HepG2 (cell line): ENCODE measurements around the gene CMIP. TPM values are rescaled to one million over a fixed set of nuclear protein-coding genes. Genes with fewer than 3 reads are reported as not detected.

Experiments
- BRF2 ChIP-seq: sonication (generic); formaldehyde crosslinking; IDR thresholded peaks from 2 replicates; pipeline ENCODE4 v1.8.1; 2022; ENCODE audit warnings: mild to moderate bottlenecking, missing genetic modification reagents
- FOXM1 ChIP-seq: sonication (generic); formaldehyde crosslinking; IDR thresholded peaks from 2 replicates; pipeline ENCODE4 v1.5.0; 2020; ENCODE audit warnings: missing genetic modification reagents
- GATAD1 ChIP-seq: IDR thresholded peaks from 2 replicates; pipeline ENCODE4 v1.6.1; 2016; ENCODE audit warnings: missing genetic modification reagents, missing compliant biosample characterization
- HNRNPLL ChIP-seq: fragments of 200-400 bp; formaldehyde crosslinking; IDR thresholded peaks from 2 replicates; pipeline ENCODE4 v1.6.1; 2017; ENCODE audit warnings: mild to moderate bottlenecking, low read depth, low read length; ENCODE audit not compliant: poor library complexity, severe bottlenecking
- KDM6A ChIP-seq: IDR thresholded peaks from 2 replicates; pipeline ENCODE4 v1.6.1; 2016; ENCODE audit warnings: low read depth
- MAX ChIP-seq: IDR thresholded peaks from 2 replicates; pipeline ENCODE4 v1.6.1; 2012; ENCODE audit warnings: inconsistent platforms
- MIXL1 ChIP-seq: IDR thresholded peaks from 2 replicates; pipeline ENCODE4 v1.6.1; 2016
- MXD1 ChIP-seq: sonication (generic); formaldehyde crosslinking; IDR thresholded peaks from 2 replicates; pipeline ENCODE4 v1.4.0; 2020; ENCODE audit warnings: mild to moderate bottlenecking, missing genetic modification reagents
- PAWR ChIP-seq: sonication (generic); formaldehyde crosslinking; IDR thresholded peaks from 2 replicates; pipeline ENCODE4 v1.4.0; 2020; ENCODE audit warnings: missing genetic modification reagents, mild to moderate bottlenecking, borderline replicate concordance
- RBM22 ChIP-seq: fragments of 200-400 bp; formaldehyde crosslinking; optimal IDR thresholded peaks from 2 replicates; pipeline ENCODE3; 2017; ENCODE audit warnings: mild to moderate bottlenecking, low read length, moderate library complexity
- SATB2 ChIP-seq: sonication (generic); formaldehyde crosslinking; IDR thresholded peaks from 2 replicates; pipeline ENCODE4 v1.5.0; 2020; ENCODE audit warnings: missing genetic modification reagents
- TEAD3 ChIP-seq: optimal IDR thresholded peaks from 2 replicates; pipeline ENCODE3; 2016; ENCODE audit warnings: borderline replicate concordance
- XRCC5 ChIP-seq: fragments of 200-400 bp; formaldehyde crosslinking; optimal IDR thresholded peaks from 2 replicates; pipeline ENCODE3; 2017; ENCODE audit warnings: mild to moderate bottlenecking, low read length
- ZBTB37 ChIP-seq: sonication (generic); formaldehyde crosslinking; IDR thresholded peaks from 2 replicates; pipeline ENCODE4 v1.4.0; 2020; ENCODE audit warnings: mild to moderate bottlenecking, missing genetic modification reagents
- ZBTB42 ChIP-seq: sonication (generic); formaldehyde crosslinking; IDR thresholded peaks from 2 replicates; pipeline ENCODE4 v1.5.0; 2020; ENCODE audit warnings: mild to moderate bottlenecking, missing genetic modification reagents
- ZNF205 ChIP-seq: IDR thresholded peaks from 2 replicates; pipeline ENCODE4 v1.6.1; 2018; ENCODE audit warnings: missing biosample characterization, missing genetic modification reagents
- ZNF224 ChIP-seq: sonication (generic); formaldehyde crosslinking; IDR thresholded peaks from 2 replicates; pipeline ENCODE4 v1.5.0; 2020; ENCODE audit warnings: mild to moderate bottlenecking, missing genetic modification reagents
- ZNF441 ChIP-seq: sonication (generic); formaldehyde crosslinking; IDR thresholded peaks from 2 replicates; pipeline ENCODE4 v1.7.0; 2021; ENCODE audit warnings: missing genetic modification reagents, borderline replicate concordance
- ZNF646 ChIP-seq: sonication (generic); formaldehyde crosslinking; IDR thresholded peaks from 2 replicates; pipeline ENCODE4 v1.9.0; 2021; ENCODE audit warnings: mild to moderate bottlenecking, missing genetic modification reagents
- ZNF800 ChIP-seq: sonication (generic); formaldehyde crosslinking; IDR thresholded peaks from 2 replicates; pipeline ENCODE4 v1.4.0; 2020; ENCODE audit warnings: missing genetic modification reagents
- polyA plus RNA-seq, 8 experiments: library from polyadenylated mRNA; depleted of rRNA in 3 of 8; stranded (reverse) in 7 of 8; unstranded in 1 of 8; fragments of >200 nt; fragmentation: Illumina TruSeq in 4 of 8; extraction: Trizol in 4 of 8; gene quantifications; 2 replicates each; pipeline versions ENCODE4 v1.2.1 to v1.2.3, GENCODE V29; 2011 to 2016; ENCODE audit warnings: low read depth in 4 of 8, missing spikeins in 1 of 8, mixed read lengths in 1 of 8; ENCODE audit not compliant: insufficient read depth in 1 of 8
- total RNA-seq, 5 experiments: library from RNA; depleted of rRNA; stranded (reverse); fragments of >200 nt; fragmentation: Illumina TruSeq; extraction: Trizol; gene quantifications; 2 replicates each; pipeline ENCODE4 v1.2.3, GENCODE V29; 2016; ENCODE audit warnings: low read depth in 1 of 5

CMIP gene
- total and polyA plus RNA-seq, 2 of the 13 experiments (the other 11 are each of a cell fraction or from before 2014, with no cell fraction given), result 10.9 to 18.1 TPM

- TF ChIP-seq ZNF646 (CRISPR knock-in tag), result no peak
- 0 out of 2 replicates have a peak, but pooled peaks have one; percentile 43 for TF ChIP-seq BRF2 (CRISPR knock-in tag)
- peak; percentile 97 for TF ChIP-seq ZNF205 (CRISPR knock-in tag)
- TF ChIP-seq RBM22, result peak; percentile 89
- TF ChIP-seq MIXL1 (CRISPR knock-in tag), result peak; percentile 82
- TF ChIP-seq HNRNPLL, result no peak
- no peak for TF ChIP-seq SATB2
- no peak for TF ChIP-seq ZNF800 (CRISPR knock-in tag)
- no peak for TF ChIP-seq MXD1 (CRISPR knock-in tag)
- no peak for TF ChIP-seq PAWR (CRISPR knock-in tag)
- no peak for TF ChIP-seq XRCC5
- TF ChIP-seq ZBTB42, result no peak
- TF ChIP-seq GATAD1 (CRISPR knock-in tag), result 0 out of 2 replicates have a peak, but pooled peaks have one; percentile 28
- peak; percentile 69 for TF ChIP-seq TEAD3
- TF ChIP-seq ZNF224 (CRISPR knock-in tag), result no peak
- TF ChIP-seq FOXM1 (CRISPR knock-in tag), result no peak
- no peak for TF ChIP-seq ZNF441 (CRISPR knock-in tag)
- no peak for TF ChIP-seq ZBTB37 (CRISPR knock-in tag)
- TF ChIP-seq MAX, result no peak
- no peak for TF ChIP-seq KDM6A (CRISPR knock-in tag)
Measured at GRCh38 chr16:81465375-81465943, 20.9 kb downstream of the CMIP start (continued).
